Stimulated activated CD4-positive, alpha-beta T cell treated with anti-CD3 and anti-CD28 coated beads, Interleukin-12 subunit alpha, Interleukin-12 subunit beta, amount 100 ng/mL, for 4 hours (primary cell): ENCODE results near the gene OST4.
A peak's percentile ranks its signal among the peaks of the same experiment; 100 is the strongest.

Experiments used
- DNase-seq: peaks from one replicate; pipeline ENCODE4 v3.0.0-alpha.2; 2020

Gene OST4

DNA sequence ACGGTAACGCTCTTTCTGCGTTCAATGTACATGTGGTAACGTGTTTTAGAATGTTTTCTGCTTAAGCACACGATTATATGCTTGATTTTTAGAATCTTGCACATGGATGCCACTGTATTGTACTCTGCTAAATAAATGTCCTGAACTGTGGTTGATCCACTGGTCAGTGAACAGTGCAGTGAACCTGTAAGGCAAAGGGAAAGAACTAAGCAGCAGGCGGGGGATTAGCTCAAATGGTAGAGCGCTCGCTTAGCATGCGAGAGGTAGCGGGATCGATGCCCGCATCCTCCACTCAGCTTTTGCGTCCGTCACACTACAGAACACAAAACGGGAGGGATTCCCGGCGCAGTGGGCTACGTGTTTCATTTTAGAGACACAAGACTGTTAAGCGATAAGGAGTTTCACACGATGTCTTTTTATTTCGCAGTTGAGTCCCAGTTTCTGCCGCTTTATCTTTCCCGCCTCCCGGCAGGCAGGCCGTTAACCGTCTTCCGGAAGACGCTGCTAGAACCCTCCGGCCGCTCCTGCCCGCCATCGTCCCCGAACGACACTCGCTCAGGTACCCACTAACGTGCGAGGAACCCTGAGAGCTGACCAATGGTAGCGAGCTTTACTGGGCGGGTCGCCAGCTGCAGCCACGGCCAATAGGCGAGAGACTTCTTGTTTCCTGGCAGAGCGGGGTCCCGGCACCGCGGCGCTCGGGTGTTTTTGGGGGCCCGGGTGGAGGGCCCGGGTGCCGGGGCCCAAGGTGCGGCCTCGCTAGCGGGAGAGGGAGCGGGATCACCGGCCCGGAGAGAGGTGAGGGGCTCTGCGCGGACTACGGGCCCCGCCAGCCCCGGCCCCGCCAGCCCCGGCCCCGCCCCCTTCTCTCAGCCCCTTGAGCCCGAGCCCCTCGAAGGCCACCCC, 20.2 kb downstream of the OST4 start, which contains the start of gene AGBL5:
Gene AGBL5 (plus strand): TSS at position 673 of the 906 bp plus-strand sequence. CDS start 1,291 bp downstream, outside the sequence.
- peak; percentile 93 for DNase-seq

DNA sequence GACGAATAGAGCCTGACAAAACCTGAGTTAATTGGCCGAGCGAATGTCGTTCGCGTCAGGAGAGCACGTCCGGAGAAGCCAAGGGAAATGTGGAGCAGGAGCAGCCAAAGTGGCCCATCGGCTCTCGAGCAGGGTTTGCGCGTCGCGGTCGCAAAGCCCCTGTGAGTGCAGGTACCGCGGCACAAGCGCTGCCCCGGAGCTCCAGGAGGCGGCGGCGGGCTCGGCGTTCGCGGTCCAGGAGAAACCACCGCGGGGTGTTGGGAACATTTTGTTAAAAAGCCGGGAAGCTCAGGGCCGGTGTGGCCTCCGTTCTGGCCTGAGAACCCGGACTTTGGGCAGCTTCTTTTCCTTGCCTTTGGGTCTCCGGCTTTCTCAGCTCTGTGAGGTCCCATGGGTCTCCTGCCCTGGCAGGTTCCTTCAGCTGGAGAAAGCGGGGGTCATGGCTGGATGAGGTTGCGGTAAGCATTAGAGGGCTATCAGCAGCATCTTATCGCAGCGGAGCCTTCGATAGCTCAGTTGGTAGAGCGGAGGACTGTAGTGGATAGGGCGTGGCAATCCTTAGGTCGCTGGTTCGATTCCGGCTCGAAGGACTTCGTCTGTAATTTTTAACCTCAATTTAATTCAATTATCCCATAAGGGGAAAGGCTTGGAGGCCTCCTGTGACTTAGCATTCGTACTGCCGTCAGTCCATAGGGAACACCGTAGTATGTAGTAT, 21.0 kb downstream of the OST4 start:
- DNase-seq: peak; percentile 88

DNA sequence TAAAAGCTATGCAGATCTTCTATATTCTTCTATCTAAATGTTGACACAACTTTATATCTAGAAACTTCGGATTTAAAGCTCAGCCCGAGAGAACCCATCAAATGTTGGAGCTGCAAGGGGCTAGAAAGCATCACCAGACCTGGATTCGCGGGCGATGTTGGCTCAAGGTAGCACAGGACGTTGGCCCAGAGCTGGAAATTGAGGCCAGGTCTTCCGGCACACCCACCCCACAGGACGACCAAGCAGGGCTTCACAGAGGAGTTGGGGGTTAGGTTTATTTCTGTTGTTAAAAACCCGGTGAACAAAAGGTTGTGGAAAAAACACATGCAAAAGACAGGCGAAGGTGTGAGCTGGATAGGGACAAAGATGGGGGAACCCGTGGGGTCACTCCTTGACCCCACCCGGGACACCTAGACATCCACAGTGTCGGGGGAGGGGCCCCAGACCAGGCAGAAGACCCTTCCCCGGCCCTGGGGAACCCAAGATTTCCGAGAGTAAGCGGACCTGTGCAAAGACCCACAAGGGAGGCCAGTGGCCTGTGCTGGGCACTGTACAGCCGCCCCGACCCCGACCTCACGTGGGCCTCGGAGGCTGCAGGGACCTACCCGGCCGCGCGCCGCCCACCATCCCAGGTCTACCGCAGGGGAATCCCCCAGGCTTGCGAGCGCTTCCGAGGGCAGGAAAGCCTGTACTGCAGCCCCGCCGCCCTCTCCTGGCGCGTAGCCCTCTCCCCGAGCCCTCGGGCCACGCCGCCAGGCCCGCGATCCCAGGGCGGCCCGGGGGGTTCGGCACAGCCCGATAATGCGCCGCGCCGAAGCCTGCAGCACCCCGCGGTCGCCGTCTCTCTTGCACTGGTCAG, 21.8 kb downstream of the OST4 start:
- peak; percentile 68 for DNase-seq

DNA sequence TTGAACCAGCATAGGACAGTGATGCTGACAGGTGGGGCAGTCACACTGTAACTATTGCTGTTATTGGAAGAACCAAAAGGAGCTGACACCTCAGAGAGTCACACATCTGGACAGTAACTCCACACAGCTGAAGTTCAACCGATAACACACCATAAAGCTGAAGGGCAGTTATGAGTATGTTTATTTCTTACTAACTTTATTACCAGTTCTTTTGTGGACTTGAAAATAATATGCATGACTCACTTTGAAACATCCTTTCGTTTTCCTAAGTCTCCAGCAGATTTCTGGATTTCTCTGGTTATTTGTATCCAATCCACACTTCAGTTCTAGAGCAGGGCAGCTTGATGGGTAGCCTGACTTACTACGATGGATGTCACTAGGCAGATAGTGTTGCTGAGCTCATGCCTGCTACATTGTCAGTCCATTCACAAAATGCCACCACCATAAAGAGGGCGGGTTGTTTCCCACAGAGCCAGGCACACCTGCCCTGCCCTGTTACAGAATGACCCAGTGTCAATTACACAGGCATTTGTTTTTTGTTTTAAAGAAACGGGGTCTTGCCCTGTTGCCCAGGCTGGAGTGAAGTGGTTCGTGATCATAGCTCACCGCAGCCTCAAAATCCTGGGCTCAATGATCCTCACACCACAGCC, 28.3 kb downstream of the OST4 start:
- no peak for DNase-seq

DNA sequence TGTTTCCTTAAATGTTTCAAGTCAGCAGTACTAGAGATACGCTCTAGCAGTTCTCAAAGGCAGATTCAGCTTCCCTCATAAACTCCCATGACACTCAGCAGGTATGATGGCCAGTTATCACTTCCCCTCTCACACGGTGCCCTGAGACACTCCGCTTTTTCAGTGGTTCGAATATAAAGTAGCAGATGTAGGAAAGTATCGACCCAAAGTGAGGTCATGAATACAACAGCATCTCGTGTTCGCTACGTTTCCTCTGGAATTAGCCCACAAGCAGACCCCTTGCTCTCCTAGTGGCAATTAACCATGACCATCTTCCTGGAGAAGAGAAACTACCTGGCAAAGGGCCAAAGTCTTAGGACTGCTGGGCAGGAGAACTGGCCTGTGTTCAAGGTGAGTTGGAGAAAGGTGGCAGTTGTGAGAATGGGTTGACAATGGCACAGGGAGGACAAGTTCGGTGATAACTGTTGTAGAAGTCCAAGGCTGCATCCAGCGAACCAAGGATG, 29.2 kb downstream of the OST4 start:
- DNase-seq: no peak

DNA sequence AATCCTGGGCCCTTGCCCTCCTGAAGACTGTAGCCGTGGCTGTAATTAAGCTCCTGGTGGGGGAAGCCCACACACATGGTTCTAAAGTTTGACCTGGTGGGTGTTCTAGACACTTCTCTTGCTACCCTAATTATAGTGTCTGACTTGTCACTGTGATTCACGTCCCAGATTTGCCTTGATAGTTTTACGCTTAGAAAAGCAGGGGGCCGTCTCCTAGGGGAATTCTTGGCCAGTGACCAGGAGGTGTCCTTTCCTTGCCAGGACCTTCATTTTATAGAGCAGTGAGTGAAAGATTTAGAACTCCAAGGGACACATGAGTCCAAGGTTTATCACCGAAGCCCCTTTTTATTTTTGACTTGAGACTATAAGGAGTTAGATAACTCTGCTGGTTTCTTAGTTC, 29.7 kb downstream of the OST4 start:
- DNase-seq: no peak

DNA sequence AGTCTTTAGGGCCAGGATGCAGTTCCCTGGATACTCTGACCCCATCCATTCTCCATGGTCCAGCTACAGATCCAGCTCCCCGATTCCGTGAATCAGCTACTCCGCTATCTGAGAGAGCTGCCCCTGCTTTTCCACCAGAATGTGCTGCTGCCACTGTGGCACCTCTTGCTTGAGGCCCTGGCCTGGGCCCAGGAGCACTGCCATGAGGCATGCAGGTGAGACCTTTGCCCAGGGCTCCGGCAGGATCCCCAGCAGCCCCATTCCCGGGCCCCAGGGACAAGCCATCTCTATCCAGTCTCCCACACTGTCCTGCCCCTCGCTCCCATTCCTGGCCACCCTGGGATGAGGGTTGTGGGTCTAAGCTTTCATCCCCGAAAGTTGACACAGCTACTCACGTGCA, 31.2 kb downstream of the OST4 start:
- DNase-seq: no peak

DNA sequence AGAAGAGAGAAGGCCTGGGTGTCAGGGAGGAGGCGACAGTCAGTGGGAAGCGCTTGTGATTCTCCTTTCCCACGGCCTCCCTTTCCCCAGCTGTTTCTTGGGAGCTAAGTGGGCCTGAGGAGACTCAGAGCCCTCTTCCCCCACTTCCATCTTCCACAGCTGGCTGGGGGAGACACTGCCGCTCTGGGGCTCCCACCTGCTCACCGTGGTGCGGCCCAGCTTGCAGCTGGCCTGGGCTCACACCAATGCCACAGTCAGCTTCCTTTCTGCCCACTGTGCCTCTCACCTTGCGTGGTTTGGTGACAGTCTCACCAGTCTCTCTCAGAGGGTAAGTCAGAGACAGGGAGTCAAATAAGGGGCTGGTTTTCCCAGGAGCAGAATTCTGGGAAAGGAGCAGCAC, 31.6 kb downstream of the OST4 start:
- no peak for DNase-seq

DNA sequence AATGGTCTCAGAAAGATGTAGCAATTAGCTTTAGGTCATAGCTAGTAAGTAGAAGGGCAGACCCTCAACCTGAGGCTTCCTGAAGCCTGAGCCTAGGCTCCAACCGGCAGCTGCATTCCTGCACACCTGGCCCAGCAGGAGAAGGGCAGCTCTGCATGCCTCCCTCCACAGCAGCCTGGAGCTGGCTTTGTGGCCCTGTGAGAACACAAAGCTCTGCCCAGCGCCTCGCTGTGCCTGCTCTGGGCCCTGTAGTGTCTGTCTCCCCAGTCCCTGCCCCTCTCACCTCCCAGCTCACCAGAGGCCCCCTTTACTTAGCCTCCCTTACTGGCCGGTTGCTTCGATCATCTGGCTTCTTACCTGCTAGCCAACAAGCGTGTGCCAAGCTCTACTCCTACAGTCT, 32.0 kb downstream of the OST4 start:
- DNase-seq: no peak

DNA sequence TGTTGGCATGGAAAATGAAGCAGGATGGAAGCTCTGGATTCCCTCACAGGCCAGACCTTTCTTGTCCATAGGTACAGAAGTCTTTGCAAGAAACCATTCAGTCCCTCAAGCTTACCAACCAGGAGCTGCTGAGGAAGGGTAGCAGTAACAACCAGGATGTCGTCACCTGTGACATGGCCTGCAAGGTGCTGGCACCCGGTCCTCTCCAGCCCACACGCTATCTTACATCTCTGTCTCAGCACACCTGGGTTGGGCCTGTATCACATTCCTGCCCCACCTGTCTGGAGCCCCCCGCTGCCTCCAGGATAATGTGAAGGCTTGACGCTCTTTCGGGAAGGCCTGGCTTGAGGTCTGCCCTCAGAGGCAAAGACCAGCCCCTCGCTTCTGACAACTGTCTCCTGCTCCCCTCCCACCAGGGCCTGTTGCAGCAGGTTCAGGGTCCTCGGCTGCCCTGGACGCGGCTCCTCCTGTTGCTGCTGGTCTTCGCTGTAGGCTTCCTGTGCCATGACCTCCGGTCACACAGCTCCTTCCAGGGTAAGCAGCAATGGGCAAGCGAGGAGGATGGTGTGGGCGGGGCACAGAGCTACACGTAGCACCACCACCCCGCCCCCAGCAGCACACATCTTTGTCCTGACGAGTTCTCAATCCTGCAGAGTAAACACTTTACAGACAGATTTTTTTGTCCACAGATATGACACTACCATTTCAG, 32.7 kb downstream of the OST4 start:
- DNase-seq: no peak

DNA sequence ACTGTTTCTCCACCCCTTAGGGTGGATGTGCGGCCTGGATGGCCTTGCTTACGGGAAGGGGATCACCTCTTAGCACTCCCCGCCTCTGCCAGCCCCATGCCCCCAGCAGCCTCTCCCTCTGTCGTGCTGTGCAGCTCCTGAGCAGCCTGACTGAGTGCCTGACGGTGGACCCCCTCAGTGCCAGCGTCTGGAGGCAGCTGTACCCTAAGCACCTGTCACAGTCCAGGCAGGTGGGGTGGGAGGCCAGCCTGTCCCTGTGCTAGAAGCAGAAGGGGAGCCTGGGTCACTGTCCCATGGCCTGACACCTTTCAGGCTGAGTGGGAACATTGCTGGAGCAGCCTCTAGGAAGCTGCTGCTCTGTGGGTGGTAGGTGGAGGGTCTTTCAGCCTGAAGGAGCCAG, 33.4 kb downstream of the OST4 start:
- no peak for DNase-seq

DNA sequence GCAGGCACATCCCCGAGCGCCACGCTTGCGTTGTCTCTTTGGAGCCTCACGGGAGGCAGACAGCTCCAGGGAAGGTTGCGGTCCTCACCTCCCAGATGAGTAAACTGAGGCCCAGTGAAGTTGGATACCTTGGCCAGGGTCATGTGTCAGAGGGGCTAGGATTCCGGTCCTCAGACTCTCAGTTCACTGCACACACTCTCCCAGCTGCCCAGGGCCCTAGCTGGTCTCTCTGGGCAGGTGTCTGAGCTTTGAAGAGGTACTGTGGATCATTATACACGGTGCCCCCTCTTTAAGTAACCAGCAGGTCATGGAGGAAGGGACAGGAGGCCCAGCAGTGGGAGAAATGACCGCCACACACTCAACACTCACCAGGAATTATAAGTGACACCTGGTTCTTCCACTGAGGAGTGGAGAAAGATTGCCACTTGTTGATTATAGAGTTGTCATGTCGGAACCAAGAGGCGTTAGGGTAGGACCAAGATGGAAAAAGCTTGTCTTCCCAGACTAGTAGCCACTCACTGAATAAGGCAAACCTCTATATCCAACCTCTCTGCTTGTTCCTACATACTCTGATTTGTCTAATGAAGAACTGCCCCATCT, 38.1 kb downstream of the OST4 start:
- DNase-seq: no peak

DNA sequence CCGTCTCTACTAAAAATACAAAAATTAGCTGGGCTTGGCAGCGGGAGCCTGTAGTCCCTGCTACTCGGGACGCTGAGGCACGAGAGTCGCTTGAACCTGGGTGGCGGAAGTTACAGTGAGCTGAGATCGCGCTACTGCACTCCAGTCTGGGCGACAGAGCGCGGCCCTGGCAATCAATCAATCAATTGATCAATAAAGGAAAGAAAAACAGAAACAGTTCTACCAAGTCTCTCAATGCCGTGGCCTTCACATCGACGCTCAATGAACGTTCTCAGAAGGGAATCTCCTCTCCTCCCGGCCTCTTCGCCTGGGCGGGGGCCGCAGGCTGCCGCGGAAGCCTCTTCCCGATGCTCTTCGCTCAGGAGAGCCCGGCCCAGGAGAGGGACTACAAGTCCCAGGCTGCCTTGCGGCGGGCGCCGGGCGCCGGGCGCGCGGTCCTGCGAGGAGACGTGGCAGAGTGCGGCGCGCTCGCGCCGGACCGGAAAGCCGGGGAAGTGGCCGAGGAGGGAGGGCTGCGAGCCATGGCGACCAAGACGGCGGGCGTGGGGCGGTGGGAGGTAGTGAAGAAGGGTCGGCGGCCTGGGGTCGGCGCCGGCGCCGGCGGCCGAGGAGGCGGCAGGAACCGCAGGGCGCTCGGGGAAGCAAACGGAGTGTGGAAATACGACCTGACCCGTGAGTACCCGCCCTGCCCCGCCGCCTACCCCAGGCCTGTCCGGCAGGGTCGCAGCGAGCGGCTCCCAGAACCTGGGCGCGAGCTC, 38.8 kb downstream of the OST4 start, which contains the start of gene TMEM214:
Gene TMEM214 (plus strand): TSS at position 471 of the 758 bp plus-strand sequence. CDS start 51 bp downstream, at position 522.
- peak; percentile 80 for DNase-seq

DNA sequence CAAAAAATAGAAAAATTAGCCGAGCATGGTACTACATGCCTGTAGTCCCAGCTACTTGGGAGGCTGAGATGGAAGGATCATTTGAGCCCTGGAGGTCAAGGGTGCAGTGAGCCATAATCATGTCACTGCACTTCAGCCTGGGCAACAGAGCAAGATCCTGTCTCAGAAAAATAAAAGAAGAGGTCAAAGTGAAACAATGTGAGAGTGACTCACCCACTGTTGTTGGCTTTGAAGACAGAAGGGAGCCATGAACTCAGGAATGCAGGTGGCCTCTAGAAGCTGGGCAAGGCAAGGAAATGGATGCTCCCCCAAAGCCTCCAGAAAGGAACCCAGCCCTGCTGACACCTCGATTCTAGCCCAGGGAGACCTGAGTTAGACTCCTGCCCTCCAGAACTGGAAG, 42.4 kb downstream of the OST4 start:
- no peak for DNase-seq

DNA sequence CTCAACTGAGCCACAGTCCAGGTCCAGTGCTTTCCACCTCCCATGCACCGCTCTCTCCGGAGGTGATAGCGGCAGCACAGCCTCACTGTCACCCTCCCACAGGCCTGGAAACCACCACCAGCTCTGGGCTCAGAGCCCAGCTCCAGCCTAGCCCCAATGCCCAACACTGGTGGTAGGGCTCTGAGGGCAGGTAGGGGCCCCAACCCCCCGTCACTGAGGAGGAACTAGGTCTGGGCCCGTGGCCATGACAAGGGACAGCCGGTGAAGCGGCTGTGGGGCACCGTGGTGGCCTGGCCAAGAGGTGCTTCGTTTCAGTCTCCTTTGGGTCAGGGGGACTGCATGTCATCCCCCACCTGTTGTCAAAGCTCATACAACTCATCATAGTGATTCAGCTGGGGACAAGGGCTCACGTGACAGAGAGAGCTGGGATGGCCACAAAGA, 44.2 kb downstream of the OST4 start:
- DNase-seq: no peak

DNA sequence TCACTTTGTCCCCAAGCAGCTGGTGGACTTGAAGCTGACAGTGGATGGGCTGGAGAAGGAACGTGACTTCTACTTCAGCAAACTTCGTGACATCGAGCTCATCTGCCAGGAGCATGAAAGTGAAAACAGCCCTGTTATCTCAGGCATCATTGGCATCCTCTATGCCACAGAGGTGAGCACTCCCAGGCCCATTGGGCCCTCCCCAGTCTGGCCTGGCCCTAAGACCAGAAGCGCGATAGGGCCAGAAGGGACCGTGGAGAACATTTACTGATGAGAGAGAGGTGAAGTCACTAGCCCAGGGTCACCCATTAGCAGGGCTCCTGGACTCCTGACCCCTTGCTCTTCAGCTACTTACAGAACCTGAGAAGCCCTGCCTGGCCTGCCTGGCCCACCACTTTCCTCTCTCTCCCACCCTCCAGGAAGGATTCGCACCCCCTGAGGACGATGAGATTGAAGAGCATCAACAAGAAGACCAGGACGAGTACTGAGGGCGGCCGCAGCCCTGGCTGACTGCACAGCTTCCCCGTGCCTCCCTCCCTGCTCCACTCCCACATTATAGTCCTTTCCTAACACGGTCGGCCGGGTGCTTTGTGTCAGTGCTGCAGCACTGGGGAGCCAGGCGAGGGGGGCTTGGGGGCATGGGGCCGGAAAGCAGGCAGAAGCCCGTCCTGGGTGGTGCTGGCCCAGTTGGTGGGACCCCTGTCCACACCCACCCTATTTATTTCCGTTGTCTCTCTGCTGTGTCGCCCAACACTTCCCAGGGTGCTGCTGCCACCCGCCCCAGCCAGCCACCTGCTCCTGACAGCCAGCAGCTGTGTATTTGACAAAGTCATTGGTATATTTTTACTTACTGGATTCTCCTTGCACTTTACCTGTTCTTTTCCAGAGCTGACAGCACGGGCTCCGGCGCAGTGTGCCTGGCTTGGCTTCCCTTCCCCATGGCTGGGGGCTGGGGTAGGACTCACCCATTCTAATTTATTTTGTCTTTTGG, 45.3 kb downstream of the OST4 start:
- no peak for DNase-seq

DNA sequence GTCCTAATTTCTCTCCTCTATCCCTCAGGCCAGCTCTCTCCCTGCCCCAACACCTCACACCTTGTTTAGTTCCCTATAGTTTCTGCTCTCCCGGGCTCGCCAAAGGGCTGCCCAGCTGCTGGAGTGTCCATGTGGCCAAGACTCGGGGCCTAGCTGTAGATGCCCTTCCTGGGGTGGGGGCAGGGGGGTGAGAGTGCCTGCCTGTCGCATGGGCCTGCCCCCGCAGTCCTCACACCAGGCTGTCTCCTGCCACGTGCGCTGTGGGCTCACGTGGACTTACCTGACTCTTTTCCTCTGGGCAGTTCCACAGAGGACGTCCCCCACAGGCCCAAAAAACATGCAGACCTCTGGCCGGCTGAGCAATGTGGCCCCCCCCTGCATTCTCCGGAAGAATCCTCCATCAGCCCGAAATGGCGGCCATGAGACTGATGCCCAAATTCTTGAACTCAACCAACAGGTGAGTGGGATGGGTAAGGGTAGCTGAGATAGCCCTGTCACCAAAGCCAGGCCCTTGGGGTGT, 46.1 kb downstream of the OST4 start:
- DNase-seq: no peak

DNA sequence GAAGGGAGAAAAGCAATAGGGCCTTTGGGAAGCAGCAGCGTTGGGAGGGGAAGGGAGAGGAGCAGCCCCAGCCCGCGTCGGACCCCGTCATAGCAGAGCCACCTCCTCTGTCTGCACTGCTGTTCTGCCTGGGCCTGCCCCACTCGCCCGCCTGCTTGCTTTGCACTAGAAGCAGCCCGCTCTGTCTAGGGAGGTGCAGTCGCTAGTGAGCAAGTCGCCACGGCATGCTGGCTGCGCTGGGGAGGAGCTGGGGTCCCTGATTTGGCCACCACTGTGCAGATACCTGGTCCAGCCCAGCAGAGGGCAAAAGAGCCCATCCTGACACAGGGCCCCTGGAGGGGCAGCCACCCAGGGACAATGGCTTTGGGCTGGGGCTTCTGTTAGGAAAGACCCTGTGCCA, 46.6 kb downstream of the OST4 start:
- no peak for DNase-seq

DNA sequence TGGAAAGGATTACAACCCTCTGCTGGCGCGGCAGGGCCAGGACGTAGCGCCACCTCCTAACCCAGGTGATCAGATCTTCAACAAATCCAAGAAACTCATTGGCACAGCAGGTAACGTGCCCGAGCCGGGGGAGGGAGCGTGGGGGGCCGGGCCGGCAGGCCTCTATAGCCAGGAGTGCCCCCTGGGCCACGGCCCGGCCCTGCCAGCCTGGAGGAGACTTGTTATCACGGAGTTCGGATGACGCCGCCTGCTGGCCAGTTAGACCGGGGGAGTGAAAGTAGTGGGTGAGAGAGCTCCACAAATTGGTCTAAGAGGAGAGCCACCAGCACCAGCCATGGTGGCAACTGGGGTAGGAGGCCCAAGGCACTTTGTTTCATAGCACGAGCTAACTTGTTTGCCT, 47.3 kb downstream of the OST4 start:
- DNase-seq: no peak
